CD14-positive monocyte (primary cell): ENCODE results near the gene CYTH4. TPM values are rescaled to one million over a fixed set of nuclear protein-coding genes. Genes with fewer than 3 reads are reported as not detected.

Source experiments
- DNase-seq, 3 donors: peaks; one replicate each; pipeline ENCODE4 v3.0.0-alpha.2; 2011 to 2022
- H2AFZ ChIP-seq: 2 replicates; pipeline ENCODE4 v1.6.0; 2012; ENCODE audit warnings: mild to moderate bottlenecking, low read depth, low read length, inconsistent platforms; ENCODE audit not compliant: insufficient read depth, poor library complexity, severe bottlenecking
- H3K27ac ChIP-seq, 2 donors: 1 replicate in 1 of 2; 2 replicates in 1 of 2; pipeline ENCODE4 v1.5.1; 2012 to 2013; ENCODE audit warnings: low read length in 2 of 2, control low read depth in 1 of 2, inconsistent platforms in 1 of 2, low read depth in 1 of 2, mild to moderate bottlenecking in 1 of 2
- H3K27me3 ChIP-seq, 2 donors: one replicate each; pipeline versions ENCODE4 v1.6.0 to v1.6.1; 2011 to 2013; ENCODE audit warnings: low read length in 2 of 2; ENCODE audit not compliant: control insufficient read depth in 2 of 2, insufficient read depth in 2 of 2
- H3K36me3 ChIP-seq, 2 donors: replicated peaks in 1 of 2; 1 replicate in 1 of 2; 2 replicates in 1 of 2; pipeline versions ENCODE4 v1.5.1 to v1.6.1; 2012 to 2013; ENCODE audit warnings: low read length in 2 of 2, control low read depth in 1 of 2, inconsistent platforms in 1 of 2, mild to moderate bottlenecking in 1 of 2; ENCODE audit not compliant: insufficient read depth in 2 of 2, control insufficient read depth in 1 of 2
- H3K4me1 ChIP-seq, 2 donors: 1 replicate in 1 of 2; 2 replicates in 1 of 2; pipeline versions ENCODE4 v1.5.1 to v1.6.1; 2012 to 2013; ENCODE audit warnings: low read length in 2 of 2, control low read depth in 1 of 2, inconsistent platforms in 1 of 2, mild to moderate bottlenecking in 1 of 2, moderate library complexity in 1 of 2; ENCODE audit not compliant: insufficient read depth in 2 of 2, control insufficient read depth in 1 of 2
- H3K4me2 ChIP-seq: replicated peaks from 2 replicates; pipeline ENCODE3; 2012; ENCODE audit warnings: low read length, moderate library complexity, mild to moderate bottlenecking; ENCODE audit not compliant: poor library complexity, severe bottlenecking; ENCODE audit errors: extremely low read depth
- H3K4me3 ChIP-seq, 3 experiments: fragments of 200-600 bp in 1 of 3; sonication (generic) in 1 of 3; replicated peaks in 1 of 3; 1 replicate in 2 of 3; 2 replicates in 1 of 3; pipeline ENCODE4 v1.5.1; 2011 to 2013; ENCODE audit warnings: low read length in 3 of 3, mild to moderate bottlenecking in 3 of 3, control low read depth in 2 of 3, low read depth in 2 of 3, inconsistent platforms in 1 of 3, moderate library complexity in 1 of 3
- H3K79me2 ChIP-seq: 2 replicates; pipeline ENCODE4 v1.6.0; 2012; ENCODE audit warnings: mild to moderate bottlenecking, control low read depth, inconsistent platforms, low read length, moderate library complexity; ENCODE audit not compliant: insufficient read depth
- H3K9ac ChIP-seq: 2 replicates; pipeline ENCODE4 v1.6.0; 2017; ENCODE audit warnings: low read length, mild to moderate bottlenecking; ENCODE audit not compliant: insufficient read depth, poor library complexity, severe bottlenecking
- H3K9me3 ChIP-seq, 2 donors: replicated peaks in 1 of 2; 1 replicate in 1 of 2; 2 replicates in 1 of 2; pipeline versions ENCODE4 v1.5.1 to v1.6.1; 2012 to 2013; ENCODE audit warnings: low read length in 2 of 2, control low read depth in 1 of 2; ENCODE audit not compliant: control insufficient read depth in 1 of 2, insufficient read depth in 1 of 2
- H4K20me1 ChIP-seq: 2 replicates; pipeline ENCODE4 v1.6.0; 2012; ENCODE audit warnings: mild to moderate bottlenecking, low read length, control low read depth, moderate library complexity; ENCODE audit not compliant: insufficient read depth
- H3K27ac Mint-ChIP-seq, 7 donors: one replicate each; pipeline ENCODE4 v1.8.0; 2020; ENCODE audit warnings: mild to moderate bottlenecking in 7 of 7, mixed read lengths in 7 of 7, moderate library complexity in 6 of 7, inconsistent platforms in 2 of 7
- H3K27me3 Mint-ChIP-seq, 3 donors: one replicate each; pipeline ENCODE4 v1.8.0; 2021 to 2022; ENCODE audit warnings: low read depth in 3 of 3, mild to moderate bottlenecking in 3 of 3, mixed read lengths in 3 of 3, moderate library complexity in 3 of 3, inconsistent platforms in 1 of 3
- H3K36me3 Mint-ChIP-seq, 2 donors: one replicate each; pipeline ENCODE4 v1.8.0; 2020; ENCODE audit warnings: mixed read lengths in 2 of 2, inconsistent platforms in 1 of 2, mild to moderate bottlenecking in 1 of 2
- H3K4me1 Mint-ChIP-seq: one replicate; pipeline ENCODE4 v1.8.0; 2020; ENCODE audit warnings: mild to moderate bottlenecking, mixed read lengths
- H3K4me3 Mint-ChIP-seq, 2 donors: one replicate each; pipeline ENCODE4 v1.8.0; 2020; ENCODE audit warnings: mild to moderate bottlenecking in 2 of 2, mixed read lengths in 2 of 2, moderate library complexity in 1 of 2
- H3K9me3 Mint-ChIP-seq, 7 donors: one replicate each; pipeline ENCODE4 v1.8.0; 2020 to 2022; ENCODE audit warnings: mixed read lengths in 7 of 7, mild to moderate bottlenecking in 6 of 7, moderate library complexity in 6 of 7, inconsistent platforms in 2 of 7
- CTCF ChIP-seq: fragments of 200-600 bp; IDR thresholded peaks from one replicate; pipeline ENCODE4 v1.8.0; 2022; ENCODE audit warnings: antibody characterized with exemption, mild to moderate bottlenecking
- WGBS: methylation state at CpG from one replicate; pipeline ENCODE4 v1.1.5; 2013; ENCODE audit warnings: missing lambda C conversion rate; ENCODE audit not compliant: insufficient coverage; 5-methylcytosine and 5-hydroxymethylcytosine counted together
- intact Hi-C, 2 donors: fragments of 100-400 bp; cut with micrococcal nuclease; formaldehyde crosslinking; loops; one replicate each; pipeline versions ENCODE4 v1.15.0 to v1.15.1; 2023
- polyA plus RNA-seq, 3 donors: library from polyadenylated mRNA; depleted of rRNA in 1 of 3; unstranded in 2 of 3; stranded (reverse) in 1 of 3; fragments of 300-500 nt in 2 of 3; fragments of >200 nt in 1 of 3; fragmentation: Illumina TruSeq in 2 of 3; gene quantifications; 1 replicate in 2 of 3; 2 replicates in 1 of 3; pipeline ENCODE4 v1.2.3, GENCODE V29; 2012 to 2021

Gene CYTH4
- polyA plus RNA-seq, 3 donors = 51.0 to 254 (median 70.0) TPM

GRCh38 chr22:37355174-37355573, 72.9 kb downstream of the CYTH4 start:
- Histone ChIP-seq H2AFZ (no peak overlapping the region), H3K27me3 (no peaks in the 10 kb centered on the region), H3K9me3 (no peaks in the 10 kb centered on the region), H3K4me2 (no peak overlapping the region), H3K36me3 (no peaks in the 10 kb centered on the region), H3K4me3 (no peak overlapping the region), H3K27ac (no peak overlapping the region), H4K20me1 (no peaks in the 10 kb centered on the region), H3K9ac (no peak overlapping the region), H3K4me1 (no peaks in the 10 kb centered on the region), H3K79me2 (no peaks in the 10 kb centered on the region)
- Mint-ChIP-seq H3K4me1 (peaks cover 4% of the 10 kb centered on the region), H3K27me3 (peaks cover 3 to 14% (median 6%) of the 10 kb centered on the region in 3 donors), H3K4me3 (no peak overlapping the region), H3K9me3 (peaks cover 0 to 2% (median 0%) of the 10 kb centered on the region in 7 donors), H3K27ac (no peak overlapping the region), H3K36me3 (no peaks in the 10 kb centered on the region)
- intact Hi-C loops = no loop called here
- no peak for TF ChIP-seq CTCF
- no peak for DNase-seq
- 98% methylated on average over 14 of the region's 14 CpGs for whole genome bisulfite sequencing

GRCh38 chr22:37356922-37357321, 74.6 kb downstream of the CYTH4 start:
- Mint-ChIP-seq H3K27ac (no peak overlapping the region), H3K4me3 (no peak overlapping the region), H3K4me1 (peaks cover 4% of the 10 kb centered on the region), H3K27me3 (peaks cover 3 to 11% (median 6%) of the 10 kb centered on the region in 3 donors), H3K9me3 (peaks cover 0 to 2% (median 0%) of the 10 kb centered on the region in 7 donors), H3K36me3 (no peaks in the 10 kb centered on the region)
- intact Hi-C loops = no loop called here
- Histone ChIP-seq H3K4me2 (no peak overlapping the region), H3K9ac (no peak overlapping the region), H3K79me2 (no peaks in the 10 kb centered on the region), H3K27ac (no peak overlapping the region), H2AFZ (no peak overlapping the region), H3K36me3 (no peaks in the 10 kb centered on the region), H4K20me1 (no peaks in the 10 kb centered on the region), H3K4me3 (no peak overlapping the region), H3K4me1 (no peaks in the 10 kb centered on the region), H3K27me3 (no peaks in the 10 kb centered on the region), H3K9me3 (no peaks in the 10 kb centered on the region)
- WGBS = 93% methylated on average over 6 of the region's 8 CpGs
- TF ChIP-seq CTCF = no peak
- DNase-seq = no peak
